Fibroblast of skin of abdomen (primary cell): Measurements from ENCODE around the gene CLEC16A.
"Not testable (repeated sequence)": the region's sequence is repeated elsewhere in the genome, so short reads cannot be mapped to it uniquely, and the experiment has no call there.

Source experiments
- DNase-seq: peaks from one replicate; pipeline ENCODE4 v3.0.0-alpha.2; 2013

CLEC16A gene

DNA sequence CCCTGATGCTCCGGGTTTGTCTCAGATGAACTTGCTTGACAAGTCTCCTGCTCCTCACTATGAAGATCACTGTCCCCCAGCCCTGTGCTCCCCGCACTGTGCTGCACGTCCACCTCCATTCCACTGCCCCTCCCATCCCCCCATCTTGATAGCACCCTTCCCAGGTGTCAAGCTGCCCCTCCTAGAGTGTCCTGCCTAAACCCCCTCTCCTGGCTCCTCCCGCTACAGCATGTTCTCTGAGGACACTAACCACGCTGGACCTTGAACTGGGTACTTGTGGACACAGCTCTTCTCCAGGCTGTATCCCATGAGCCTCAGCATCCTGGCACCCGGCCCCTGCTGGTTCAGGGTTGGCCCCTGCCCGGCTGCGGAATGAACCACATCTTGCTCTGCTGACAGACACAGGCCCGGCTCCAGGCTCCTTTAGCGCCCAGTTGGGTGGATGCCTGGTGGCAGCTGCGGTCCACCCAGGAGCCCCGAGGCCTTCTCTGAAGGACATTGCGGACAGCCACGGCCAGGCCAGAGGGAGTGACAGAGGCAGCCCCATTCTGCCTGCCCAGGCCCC, 20.6 kb upstream of the CLEC16A start:
- DNase-seq = no peak

DNA sequence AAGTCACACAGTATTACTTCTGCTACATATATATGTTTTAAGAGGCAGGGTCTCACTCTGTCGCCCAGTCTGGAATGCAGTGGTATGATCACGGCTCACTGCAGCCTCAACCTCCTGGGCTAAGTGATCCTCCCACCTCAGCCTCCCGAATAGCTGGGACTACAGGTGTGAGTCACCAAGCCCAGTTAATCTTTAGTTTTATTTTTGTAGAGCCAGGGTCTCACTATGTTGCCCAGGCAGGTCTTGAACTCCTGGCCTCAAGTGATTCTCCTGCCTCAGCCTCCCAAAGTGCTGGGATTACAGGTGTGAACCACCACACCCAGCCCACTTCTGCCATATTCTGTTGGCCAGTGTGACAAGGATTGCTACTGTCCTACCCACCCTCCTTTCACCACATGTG, 19.1 kb upstream of the CLEC16A start:
- DNase-seq = not testable (repeated sequence)

DNA sequence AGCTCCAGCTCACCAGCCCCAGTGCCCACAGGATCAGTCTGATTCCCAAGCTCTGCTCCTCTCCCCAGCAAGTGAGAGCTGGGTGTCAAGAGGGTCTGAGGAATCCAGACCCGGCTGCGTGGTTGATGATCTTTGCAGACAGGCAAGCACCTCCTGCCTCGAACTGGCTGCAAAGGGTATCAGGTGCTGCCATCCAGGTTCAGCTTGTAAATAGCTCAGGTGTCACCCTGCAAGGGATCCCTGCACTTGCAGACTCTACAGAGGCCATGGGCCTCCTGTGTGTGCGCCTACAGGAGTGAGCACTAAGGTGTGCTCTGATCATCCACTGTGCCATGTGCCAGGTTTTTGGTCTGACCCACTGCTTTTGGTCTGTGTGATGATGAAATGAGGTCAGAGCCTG, 18.3 kb upstream of the CLEC16A start:
- no peak for DNase-seq

- DNase-seq = no peak
Measured at GRCh38 chr16:10926867-10927266, 17.5 kb upstream of the CLEC16A start.

DNA sequence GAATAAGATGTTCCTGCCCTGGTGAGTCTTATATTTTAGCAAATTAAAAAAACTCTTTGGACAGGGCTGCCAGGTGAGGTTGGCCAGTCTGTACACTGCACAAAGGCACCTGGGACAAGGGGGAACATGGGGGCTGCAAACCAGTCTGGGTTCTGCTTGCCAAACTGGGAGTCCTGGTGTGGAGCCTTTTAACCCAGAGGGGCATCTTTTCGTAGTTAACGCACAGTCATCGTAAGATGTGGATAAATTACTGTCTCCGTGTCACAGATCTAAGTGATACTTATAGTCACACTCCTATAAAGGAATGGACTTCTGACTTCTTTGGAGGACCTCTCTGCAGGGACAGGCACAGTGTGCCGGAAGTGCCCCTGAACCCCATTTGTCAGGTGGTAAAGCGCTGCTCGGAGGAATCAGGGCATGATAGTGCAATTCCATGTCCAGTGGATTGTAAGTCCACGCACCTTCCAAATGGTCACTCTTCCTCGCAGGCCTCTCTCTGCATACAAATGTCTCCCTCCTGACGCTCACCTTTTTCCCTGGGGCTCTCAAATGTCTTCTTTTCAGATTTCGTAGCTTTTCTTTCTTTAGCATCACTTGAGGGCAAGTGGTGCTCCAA, 16.8 kb upstream of the CLEC16A start:
- no peak for DNase-seq

- DNase-seq = not testable (repeated sequence)
Measured at GRCh38 chr16:10929097-10929496, 15.3 kb upstream of the CLEC16A start.

DNA sequence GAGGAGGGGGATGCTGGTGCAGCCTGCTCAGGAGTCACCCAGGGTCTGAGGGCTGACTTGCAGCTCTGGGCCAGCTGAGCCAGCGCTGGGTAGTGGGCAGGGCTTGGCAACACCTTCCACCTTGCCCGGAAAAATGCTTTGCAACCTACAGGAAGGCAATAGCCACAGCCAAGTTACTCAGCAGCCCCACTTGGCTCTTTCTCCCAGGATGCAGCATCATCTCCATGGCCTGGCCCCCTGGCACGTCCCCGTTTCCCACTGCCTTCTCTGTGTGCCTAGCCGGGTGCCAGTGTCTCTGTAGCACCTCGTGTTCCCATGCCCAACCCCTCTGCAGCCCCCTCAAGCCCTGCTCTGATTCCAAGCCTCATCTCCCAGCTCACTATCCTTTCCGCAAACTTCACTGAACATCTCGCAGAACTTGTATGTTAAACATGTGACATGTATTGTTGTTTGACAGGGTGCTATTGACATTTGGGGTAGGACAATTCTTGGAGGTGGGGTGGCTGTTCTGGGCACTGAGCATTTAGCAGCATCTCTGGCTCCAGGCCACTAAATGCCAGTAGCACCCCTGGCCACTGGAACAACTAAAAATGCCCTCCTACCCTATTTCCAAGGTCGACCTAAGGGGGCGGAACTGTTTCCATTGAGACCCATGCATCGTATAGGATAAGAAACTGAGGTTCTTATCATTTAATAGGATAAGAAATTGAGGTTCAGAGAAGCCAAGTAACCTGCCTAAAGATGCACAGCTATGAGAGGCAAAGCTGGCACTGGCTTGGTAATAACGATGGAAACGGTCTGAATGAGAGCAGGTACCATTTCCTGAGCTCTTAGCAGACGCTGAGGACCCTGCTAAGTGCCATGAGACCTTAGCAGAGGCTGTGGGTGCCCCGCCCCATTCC, 14.3 kb upstream of the CLEC16A start:
- DNase-seq = no peak

- no peak for DNase-seq
Measured at GRCh38 chr16:10930755-10931093, 13.6 kb upstream of the CLEC16A start.

GRCh38 chr16:10931134-10931533, 13.2 kb upstream of the CLEC16A start:
- no peak for DNase-seq

DNA sequence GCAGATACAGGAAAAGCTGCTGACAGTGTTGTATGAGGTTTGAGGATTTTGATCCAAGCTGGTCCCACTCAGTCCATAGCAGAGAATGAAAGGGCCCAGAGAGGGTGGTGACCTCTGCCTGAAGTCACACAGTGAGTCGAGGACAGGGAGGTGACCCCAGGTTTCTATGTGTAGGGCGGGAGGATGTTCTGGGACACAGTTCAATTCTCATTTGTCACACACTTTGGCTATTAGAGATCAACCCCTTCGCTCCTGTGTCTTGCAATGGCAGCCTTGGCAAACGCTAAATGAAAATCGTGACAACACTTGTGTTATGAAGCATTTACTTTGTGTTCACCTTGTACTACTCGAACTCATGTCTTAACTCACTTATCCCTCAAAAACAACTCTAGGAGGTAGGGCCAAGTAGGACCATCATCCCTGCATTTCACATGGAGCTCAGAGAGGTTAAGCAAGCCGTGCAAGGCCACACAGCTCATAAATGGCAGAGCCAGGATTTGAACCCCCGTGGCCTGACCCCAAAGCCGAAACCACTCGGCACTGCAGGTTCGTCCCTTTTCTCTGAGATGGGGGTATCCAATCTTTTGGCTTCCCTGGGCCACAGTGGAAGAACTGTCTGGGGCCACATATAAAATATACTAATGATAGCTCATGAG, 12.3 kb upstream of the CLEC16A start:
- no peak for DNase-seq

- no peak for DNase-seq
Measured at GRCh38 chr16:10932959-10933710, 11.2 kb upstream of the CLEC16A start.

DNA sequence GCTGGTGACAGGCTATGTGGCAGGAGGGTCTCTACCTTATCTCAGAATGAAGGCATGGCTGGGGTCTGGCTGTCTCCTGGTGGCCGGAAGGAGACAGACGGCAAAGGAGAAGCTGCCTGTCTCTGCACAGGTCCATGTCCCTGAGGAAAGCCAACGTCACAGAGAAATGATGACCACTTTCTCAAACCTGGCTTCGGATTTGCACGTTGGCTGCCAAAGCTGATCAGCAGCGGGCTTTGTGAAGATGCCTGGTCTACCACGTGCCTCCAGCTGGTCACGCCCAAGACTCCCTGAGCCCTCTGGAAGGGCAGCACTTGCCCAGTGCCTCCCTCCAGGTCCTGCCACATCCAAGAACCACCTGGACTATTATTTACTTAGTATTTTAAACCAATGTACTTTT, 10.5 kb upstream of the CLEC16A start:
- no peak for DNase-seq

DNA sequence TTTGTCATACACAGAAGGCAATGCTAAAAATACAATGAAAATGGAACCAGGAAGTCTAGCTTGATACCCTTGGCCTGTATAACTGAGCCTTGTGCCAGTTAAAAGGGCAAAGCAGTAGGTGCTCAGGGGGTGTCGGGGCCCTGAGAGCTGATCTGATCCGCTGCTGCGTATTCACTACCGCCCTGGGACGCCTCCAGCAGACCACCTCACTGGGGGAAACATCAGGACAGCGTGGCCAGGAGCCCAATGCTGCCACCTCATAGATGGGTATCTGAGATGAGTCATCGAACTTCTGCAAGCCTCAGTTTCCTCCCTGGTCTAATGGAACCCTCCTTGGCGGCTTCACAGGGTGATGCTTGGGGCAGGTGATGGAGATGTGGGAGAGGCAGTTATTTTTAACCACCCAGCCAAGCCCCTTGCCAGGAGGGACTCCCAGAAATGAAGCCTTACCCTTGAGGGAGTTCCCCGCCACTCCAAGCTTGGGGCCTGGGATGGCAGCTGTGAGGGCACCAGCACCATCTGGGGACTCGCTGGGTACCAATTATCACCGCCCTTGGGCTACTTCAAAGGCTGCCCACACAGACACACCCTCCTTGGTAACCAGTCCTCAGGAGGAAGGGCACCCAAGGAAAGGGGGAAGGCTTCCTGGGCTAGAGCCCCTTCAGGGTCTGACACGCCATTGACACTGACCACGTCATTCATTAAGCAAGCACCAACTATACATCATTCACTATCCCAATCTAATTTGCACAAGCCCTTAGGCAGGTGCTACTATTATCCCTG, 9.8 kb upstream of the CLEC16A start:
- no peak for DNase-seq

GRCh38 chr16:10935226-10935915, 9.0 kb upstream of the CLEC16A start:
- DNase-seq = no peak

DNA sequence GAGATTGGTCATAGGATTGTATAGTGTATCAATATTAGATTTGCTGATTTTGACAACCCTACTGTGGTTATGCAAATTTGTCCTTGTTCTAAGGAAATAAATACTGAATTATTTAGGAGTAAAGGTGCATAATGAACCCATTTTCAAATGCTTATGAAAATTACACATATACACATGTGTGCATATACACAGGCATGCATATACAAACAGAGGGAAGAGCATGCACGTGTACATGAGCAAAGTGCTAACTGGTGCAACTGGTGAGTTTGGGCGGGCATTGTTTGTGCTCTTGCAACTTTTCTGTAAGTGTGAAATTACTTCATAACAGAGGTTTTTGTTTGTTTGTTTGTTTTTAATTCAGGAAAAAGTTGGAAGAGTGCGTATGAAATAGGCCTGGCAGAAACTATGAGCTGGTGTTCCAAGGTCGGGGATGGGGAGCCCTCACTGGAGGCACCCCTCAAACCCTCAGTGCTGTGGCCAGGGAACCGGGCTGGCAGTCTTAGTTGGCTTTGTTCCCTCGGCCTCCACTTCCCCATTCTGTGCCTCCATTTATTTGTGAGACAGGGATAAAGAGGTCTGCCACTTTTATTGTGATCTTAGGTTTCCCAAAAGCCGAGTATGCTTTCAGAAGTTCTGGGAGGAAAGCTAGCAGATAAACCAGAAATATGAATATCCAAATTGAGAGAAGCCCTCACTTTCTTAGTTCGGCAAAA, 7.9 kb upstream of the CLEC16A start:
- DNase-seq = no peak

GRCh38 chr16:10937068-10937859, 7.1 kb upstream of the CLEC16A start:
- DNase-seq = no peak

DNA sequence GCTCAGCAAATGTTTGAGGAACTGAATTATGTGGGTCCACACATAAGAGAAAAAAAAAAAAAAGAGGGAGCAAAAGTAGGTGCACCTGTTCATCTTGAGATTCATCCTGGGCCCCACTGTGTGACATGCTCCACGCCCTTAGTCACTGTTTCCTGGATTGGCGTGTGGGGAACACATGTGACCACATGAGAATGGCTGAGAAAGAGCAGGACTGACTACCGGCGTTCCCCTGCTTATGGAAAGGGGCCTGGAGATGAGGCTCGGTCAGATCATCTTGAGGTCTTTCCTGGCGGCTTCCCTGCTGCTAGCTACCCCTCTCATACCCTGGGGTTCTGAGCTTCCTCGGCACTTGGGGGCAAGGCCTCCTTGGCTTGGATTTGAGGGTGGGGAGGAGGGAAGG, 6.0 kb upstream of the CLEC16A start:
- no peak for DNase-seq

GRCh38 chr16:10938796-10939648, 5.3 kb upstream of the CLEC16A start:
- no peak for DNase-seq
